ENCODE data around the gene TEX2.

The TEX2 gene

DNA sequence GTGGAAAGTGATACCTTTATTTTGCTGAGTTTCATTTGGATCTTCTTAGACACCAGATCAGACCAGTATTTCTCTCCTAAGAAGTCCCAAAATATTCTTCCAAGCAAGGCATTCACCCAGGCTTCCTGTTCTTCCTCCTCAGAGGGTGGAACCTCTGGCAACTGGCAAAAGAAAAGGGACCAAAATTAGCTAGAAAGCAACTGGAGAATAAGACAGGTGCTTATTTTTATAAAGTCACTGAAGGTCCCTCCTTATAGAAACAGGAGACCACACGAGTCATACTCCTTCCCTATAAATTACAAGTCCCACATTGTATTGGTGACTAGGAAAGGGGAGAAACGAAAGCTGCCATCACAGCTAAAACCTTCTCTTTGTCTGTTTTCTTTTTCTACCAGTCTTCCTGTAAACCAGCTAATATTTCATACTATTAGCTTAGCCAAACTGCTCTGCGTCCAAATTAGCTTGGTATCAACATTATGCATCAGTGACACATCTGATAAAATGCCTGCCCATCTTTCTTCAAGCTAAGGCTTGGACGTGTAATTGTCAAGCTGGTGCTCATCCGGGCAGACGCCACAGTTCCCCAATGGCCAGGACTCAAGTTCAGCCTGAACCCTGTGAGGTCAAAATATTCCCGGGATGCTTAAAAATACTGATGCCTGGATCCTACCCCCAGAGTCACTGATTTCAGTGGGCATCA is 85.6 kb downstream of the TEX2 start:
- no peaks in the 10 kb centered on the region for H3K9me3 ChIP-seq (ENCODE audit: insufficient read depth, low read length)
- no peaks in the 10 kb centered on the region for H3F3A ChIP-seq (ENCODE audit: insufficient read depth)
- H4K20me1 ChIP-seq (ENCODE audit: low read depth, low read length) = no peaks in the 10 kb centered on the region
- no peaks in the 10 kb centered on the region for H3K36me3 ChIP-seq (ENCODE audit: low read length)
- H3K27me3 ChIP-seq (ENCODE audit: low read length) = no peaks in the 10 kb centered on the region
- H3K27ac ChIP-seq (ENCODE audit: low read depth, low read length) = no peak overlapping the region
- H3K4me2 ChIP-seq (ENCODE audit: low read depth, low read length, poor library complexity, severe bottlenecking) = no peak overlapping the region
- no peak overlapping the region for H2AFZ ChIP-seq (ENCODE audit: low read depth, low read length, severe bottlenecking)
- no peak overlapping the region for H3K4me3 ChIP-seq (ENCODE audit: insufficient read depth, low read length, poor library complexity, severe bottlenecking)
- H3K9me2 ChIP-seq (replicated peaks; ENCODE audit: insufficient read depth, low read length) = no peaks in the 10 kb centered on the region
- H3K79me2 ChIP-seq (ENCODE audit: insufficient read depth, low read length) = no peaks in the 10 kb centered on the region
- no peak overlapping the region for H3K9ac ChIP-seq (ENCODE audit: low read length)
- TF ChIP-seq EZH2phosphoT487 (conservative IDR thresholded peaks at IDR 0.05; ENCODE audit: low read length) = no peak
- TF ChIP-seq, protein P1, sequence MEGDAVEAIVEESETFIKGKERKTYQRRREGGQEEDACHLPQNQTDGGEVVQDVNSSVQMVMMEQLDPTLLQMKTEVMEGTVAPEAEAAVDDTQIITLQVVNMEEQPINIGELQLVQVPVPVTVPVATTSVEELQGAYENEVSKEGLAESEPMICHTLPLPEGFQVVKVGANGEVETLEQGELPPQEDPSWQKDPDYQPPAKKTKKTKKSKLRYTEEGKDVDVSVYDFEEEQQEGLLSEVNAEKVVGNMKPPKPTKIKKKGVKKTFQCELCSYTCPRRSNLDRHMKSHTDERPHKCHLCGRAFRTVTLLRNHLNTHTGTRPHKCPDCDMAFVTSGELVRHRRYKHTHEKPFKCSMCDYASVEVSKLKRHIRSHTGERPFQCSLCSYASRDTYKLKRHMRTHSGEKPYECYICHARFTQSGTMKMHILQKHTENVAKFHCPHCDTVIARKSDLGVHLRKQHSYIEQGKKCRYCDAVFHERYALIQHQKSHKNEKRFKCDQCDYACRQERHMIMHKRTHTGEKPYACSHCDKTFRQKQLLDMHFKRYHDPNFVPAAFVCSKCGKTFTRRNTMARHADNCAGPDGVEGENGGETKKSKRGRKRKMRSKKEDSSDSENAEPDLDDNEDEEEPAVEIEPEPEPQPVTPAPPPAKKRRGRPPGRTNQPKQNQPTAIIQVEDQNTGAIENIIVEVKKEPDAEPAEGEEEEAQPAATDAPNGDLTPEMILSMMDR (IDR thresholded peaks at IDR 0.05; ENCODE audit: insufficient read depth, low read length, poor library complexity, severe bottlenecking) = no peak

DNA sequence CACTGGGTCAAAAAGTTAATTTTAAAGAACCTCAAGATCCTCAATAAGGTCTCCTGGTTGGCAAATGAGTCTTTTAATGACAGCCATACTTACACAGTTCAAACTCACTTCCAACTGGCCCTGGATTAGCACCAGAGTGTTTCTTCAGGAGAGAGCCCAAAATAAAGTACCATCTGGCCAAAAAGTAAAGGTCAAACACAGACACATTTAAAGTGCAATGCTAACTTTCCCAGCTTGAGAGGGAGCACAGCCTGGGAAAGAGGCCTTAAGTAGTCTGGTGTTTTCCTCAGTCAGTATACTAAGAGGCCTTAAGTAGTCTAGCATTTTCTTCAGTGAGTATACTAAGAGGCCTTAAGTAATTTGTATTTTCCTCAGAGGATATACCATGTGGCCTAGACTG is 86.5 kb downstream of the TEX2 start:
- Histone ChIP-seq H3K4me3 (ENCODE audit: insufficient read depth, low read length, poor library complexity, severe bottlenecking) (no peak overlapping the region), H3K9ac (ENCODE audit: low read length) (no peak overlapping the region), H4K20me1 (ENCODE audit: low read depth, low read length) (no peaks in the 10 kb centered on the region), H3K27me3 (ENCODE audit: low read length) (no peaks in the 10 kb centered on the region), H2AFZ (ENCODE audit: low read depth, low read length, severe bottlenecking) (no peak overlapping the region), H3K9me2 (replicated peaks; ENCODE audit: insufficient read depth, low read length) (no peaks in the 10 kb centered on the region), H3K79me2 (ENCODE audit: insufficient read depth, low read length) (no peaks in the 10 kb centered on the region), H3K9me3 (ENCODE audit: insufficient read depth, low read length) (no peaks in the 10 kb centered on the region), H3K36me3 (ENCODE audit: low read length) (no peaks in the 10 kb centered on the region), H3K4me2 (ENCODE audit: low read depth, low read length, poor library complexity, severe bottlenecking) (no peak overlapping the region), H3F3A (ENCODE audit: insufficient read depth) (no peaks in the 10 kb centered on the region), H3K27ac (ENCODE audit: low read depth, low read length) (no peak overlapping the region)
- TF ChIP-seq EZH2phosphoT487 (conservative IDR thresholded peaks at IDR 0.05; ENCODE audit: low read length) = no peak
- TF ChIP-seq, protein P1 (IDR thresholded peaks at IDR 0.05; ENCODE audit: insufficient read depth, low read length, poor library complexity, severe bottlenecking) = no peak

DNA sequence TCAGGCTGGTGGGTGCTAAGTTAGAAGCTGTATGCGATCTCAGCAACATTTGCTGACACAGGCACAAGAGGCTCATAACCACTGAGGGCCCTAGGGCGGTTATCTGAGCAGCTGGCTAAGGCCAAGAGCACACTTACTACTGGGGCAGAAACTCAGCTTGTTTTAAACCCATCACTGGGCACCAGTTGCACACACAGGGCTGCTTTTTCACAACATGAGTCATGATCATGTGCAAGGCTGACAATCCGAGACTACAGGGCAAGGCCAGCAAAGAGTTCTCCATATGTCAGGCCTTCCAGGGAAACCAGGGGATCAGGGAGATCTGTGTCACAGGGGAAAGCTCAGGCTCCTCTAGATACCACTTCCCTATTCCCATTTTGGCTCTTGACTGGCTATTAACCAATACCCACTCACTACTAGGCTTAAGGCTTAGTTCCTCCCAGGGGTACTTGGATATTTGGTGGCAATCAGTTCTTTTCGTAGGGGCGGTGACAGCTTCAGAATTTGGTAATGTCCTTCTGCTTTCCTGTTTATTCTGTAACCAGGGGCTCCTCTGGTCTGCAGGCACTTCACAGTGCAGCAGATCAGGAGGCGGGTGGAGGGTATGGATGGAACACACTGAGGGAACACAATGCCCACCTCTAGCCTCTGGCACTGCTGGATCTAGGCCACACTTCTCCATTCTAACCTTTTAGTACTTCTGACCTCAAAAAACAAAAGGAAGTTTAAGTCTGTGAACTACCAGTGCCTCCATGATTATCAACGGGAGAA is 88.2 kb downstream of the TEX2 start:
- no peaks in the 10 kb centered on the region for H3K36me3 ChIP-seq (ENCODE audit: low read length)
- H3K4me3 ChIP-seq (ENCODE audit: insufficient read depth, low read length, poor library complexity, severe bottlenecking) = no peak overlapping the region
- H3K27me3 ChIP-seq (ENCODE audit: low read length) = no peaks in the 10 kb centered on the region
- H3K9me2 ChIP-seq (replicated peaks; ENCODE audit: insufficient read depth, low read length) = no peaks in the 10 kb centered on the region
- no peaks in the 10 kb centered on the region for H3K9me3 ChIP-seq (ENCODE audit: insufficient read depth, low read length)
- no peaks in the 10 kb centered on the region for H3K79me2 ChIP-seq (ENCODE audit: insufficient read depth, low read length)
- no peak overlapping the region for H3K4me2 ChIP-seq (ENCODE audit: low read depth, low read length, poor library complexity, severe bottlenecking)
- no peak overlapping the region for H3K9ac ChIP-seq (ENCODE audit: low read length)
- H3F3A ChIP-seq (ENCODE audit: insufficient read depth) = no peaks in the 10 kb centered on the region
- H4K20me1 ChIP-seq (ENCODE audit: low read depth, low read length) = no peaks in the 10 kb centered on the region
- H2AFZ ChIP-seq (ENCODE audit: low read depth, low read length, severe bottlenecking) = no peak overlapping the region
- H3K27ac ChIP-seq (ENCODE audit: low read depth, low read length) = no peak overlapping the region
- TF ChIP-seq EZH2phosphoT487 (conservative IDR thresholded peaks at IDR 0.05; ENCODE audit: low read length) = no peak
- TF ChIP-seq, protein P1 (IDR thresholded peaks at IDR 0.05; ENCODE audit: insufficient read depth, low read length, poor library complexity, severe bottlenecking) = no peak

Measured in SU-DHL-6 (cell line).